Measurements from ENCODE around the gene RUVBL2.

GRCh38 chr19:49064029-49064629 lies 70.4 kb downstream of the RUVBL2 start:
- no peak for TF ChIP-seq POLR2A (IDR thresholded peaks at IDR 0.05; ENCODE audit: low read length)
- no peak for TF ChIP-seq GATA1 (IDR thresholded peaks at IDR 0.05; ENCODE audit: low read depth, low read length)

All from erythroblast (primary cell).